SK-N-SH (cell line): ENCODE data around the gene TCF12. TPM values are rescaled to one million over a fixed set of nuclear protein-coding genes. Genes with fewer than 3 reads are reported as not detected.

ENCODE experiments used
- CTCF ChIA-PET: fragments of 300-600, 350-600 bp; formaldehyde crosslinking; extraction: SDS; loops from one replicate; lab custom pipeline; 2021; lab: Yijun Ruan, JAX
- POLR2A ChIA-PET: fragments of 350-600 bp; sonication (Branson Sonifier 250); formaldehyde crosslinking; extraction: SDS; loops from one replicate; lab custom pipeline; 2020; ENCODE audit warnings: antibody characterized with exemption, inconsistent platforms; lab: Yijun Ruan, JAX
- DNase-seq: peaks from one replicate; pipeline ENCODE4 v3.0.0; 2012
- H2AFZ ChIP-seq: fragments of 200-600 bp; sonication (generic); 2 replicates; pipeline ENCODE4 v1.8.1; 2016; ENCODE audit warnings: antibody characterized with exemption, mild to moderate bottlenecking, low read depth
- H3F3A ChIP-seq: fragments of 200-600 bp; sonication (generic); replicated peaks from 2 replicates; pipeline ENCODE3; 2016; ENCODE audit warnings: antibody characterized with exemption, mild to moderate bottlenecking; ENCODE audit not compliant: insufficient read depth
- H3K27ac ChIP-seq, 2 experiments: fragments of 200-500 bp in 1 of 2; fragments of 200-600 bp in 1 of 2; sonication (Bioruptor generic) in 1 of 2; sonication (generic), shearing (Covaris generic) in 1 of 2; 2 replicates each; pipeline versions ENCODE4 v1.5.1 to v1.6.1; 2014 to 2016; ENCODE audit warnings: low read depth in 2 of 2, inconsistent platforms in 1 of 2, low read length in 1 of 2, mild to moderate bottlenecking in 1 of 2, mixed read lengths in 1 of 2
- H3K27me3 ChIP-seq: fragments of 200-600 bp; sonication (generic), shearing (Covaris generic); 2 replicates; pipeline ENCODE4 v1.6.1; 2016; ENCODE audit warnings: mixed run types; ENCODE audit not compliant: insufficient read depth
- H3K36me3 ChIP-seq, 2 experiments: fragments of 200-500 bp in 1 of 2; fragments of 200-600 bp in 1 of 2; sonication (Bioruptor generic) in 1 of 2; sonication (generic) in 1 of 2; replicated peaks in 1 of 2; 2 replicates each; pipeline versions ENCODE3 to v1.5.1; 2014 to 2016; ENCODE audit warnings: low read length in 1 of 2, mild to moderate bottlenecking in 1 of 2; ENCODE audit not compliant: insufficient read depth in 2 of 2, control insufficient read depth in 1 of 2
- H3K4me1 ChIP-seq, 2 experiments: fragments of 200-500 bp in 1 of 2; fragments of 200-600 bp in 1 of 2; sonication (Bioruptor generic) in 1 of 2; sonication (generic), shearing (Covaris generic) in 1 of 2; 2 replicates each; pipeline versions ENCODE4 v1.5.1 to v1.6.1; 2014 to 2016; ENCODE audit warnings: low read depth in 1 of 2, low read length in 1 of 2, mixed run types in 1 of 2; ENCODE audit not compliant: insufficient read depth in 2 of 2, control insufficient read depth in 1 of 2
- H3K4me2 ChIP-seq: fragments of 200-600 bp; sonication (generic), shearing (Covaris generic); 2 replicates; pipeline ENCODE4 v1.6.1; 2017; ENCODE audit warnings: mixed run types
- H3K4me3 ChIP-seq, 2 experiments: fragments of 200-500 bp in 1 of 2; fragments of 200-600 bp in 1 of 2; sonication (Bioruptor generic) in 1 of 2; sonication (generic), shearing (Covaris generic) in 1 of 2; 2 replicates each; pipeline versions ENCODE4 v1.5.1 to v1.8.1; 2014 to 2016; ENCODE audit warnings: low read depth in 2 of 2, inconsistent platforms in 1 of 2, low read length in 1 of 2, mild to moderate bottlenecking in 1 of 2, mixed read lengths in 1 of 2, moderate library complexity in 1 of 2
- H3K79me2 ChIP-seq: fragments of 200-600 bp; sonication (generic); 2 replicates; pipeline ENCODE4 v1.8.1; 2017; ENCODE audit warnings: mild to moderate bottlenecking; ENCODE audit not compliant: insufficient read depth
- H3K9ac ChIP-seq: fragments of 200-600 bp; sonication (generic); 2 replicates; pipeline ENCODE4 v1.6.1; 2017; ENCODE audit warnings: mixed run types
- H3K9me2 ChIP-seq: fragments of 200-600 bp; sonication (generic); 2 replicates; pipeline ENCODE4 v1.6.1; 2017; ENCODE audit warnings: mixed run types
- H3K9me3 ChIP-seq: fragments of 200-600 bp; sonication (generic); 2 replicates; pipeline ENCODE4 v1.6.1; 2017; ENCODE audit warnings: mixed run types, mild to moderate bottlenecking, moderate library complexity
- H4K20me1 ChIP-seq: fragments of 200-600 bp; sonication (generic); 2 replicates; pipeline ENCODE4 v1.6.1; 2017; ENCODE audit warnings: mild to moderate bottlenecking, mixed run types; ENCODE audit not compliant: insufficient read depth
- CTCF ChIP-seq: fragments of 200-600 bp; sonication (generic); IDR thresholded peaks from 2 replicates; pipeline ENCODE4 v1.6.1; 2017; ENCODE audit warnings: antibody characterized with exemption, mild to moderate bottlenecking, moderate library complexity
- ELF1 ChIP-seq: IDR thresholded peaks from 2 replicates; pipeline ENCODE4 v1.4.0; 2012
- EP300 ChIP-seq, 2 experiments: IDR thresholded peaks; 2 replicates each; pipeline versions ENCODE4 v1.4.0 to v1.6.1; 2012; ENCODE audit warnings: borderline replicate concordance in 1 of 2, low read depth in 1 of 2, low read length in 1 of 2
- FOXJ3 ChIP-seq: sonication (generic); formaldehyde crosslinking; IDR thresholded peaks from 2 replicates; pipeline ENCODE4 v1.5.1; 2020; ENCODE audit warnings: mild to moderate bottlenecking, missing genetic modification reagents
- FOXM1 ChIP-seq: IDR thresholded peaks from 2 replicates; pipeline ENCODE4 v1.4.0; 2012; ENCODE audit warnings: low read depth, mild to moderate bottlenecking
- GABPA ChIP-seq: IDR thresholded peaks from 2 replicates; pipeline ENCODE4 v1.4.0; 2012; ENCODE audit warnings: low read depth, mild to moderate bottlenecking
- RAD21 ChIP-seq: IDR thresholded peaks from 2 replicates; pipeline ENCODE4 v1.6.1; 2012; ENCODE audit warnings: mild to moderate bottlenecking, low read length
- RCOR1 ChIP-seq: fragments of 150-350 bp; IDR thresholded peaks from 2 replicates; pipeline ENCODE4 v1.6.1; 2017; ENCODE audit warnings: antibody characterized with exemption, low read length
- REST ChIP-seq: IDR thresholded peaks from 2 replicates; pipeline ENCODE4 v1.6.1; 2012; ENCODE audit warnings: mild to moderate bottlenecking, low read depth, low read length, moderate library complexity
- SIN3A ChIP-seq: IDR thresholded peaks from 2 replicates; pipeline ENCODE4 v1.6.1; 2012; ENCODE audit warnings: low read depth, mild to moderate bottlenecking, low read length, moderate library complexity, borderline replicate concordance
- SMC3 ChIP-seq: IDR thresholded peaks from 2 replicates; pipeline ENCODE4 v1.6.1; 2012; ENCODE audit warnings: low read depth, low read length, improper control_type of control experiment
- TEAD4 ChIP-seq: IDR thresholded peaks from 2 replicates; pipeline ENCODE4 v1.4.0; 2012; ENCODE audit warnings: mild to moderate bottlenecking, borderline replicate concordance; ENCODE audit not compliant: insufficient read depth
- YY1 ChIP-seq: IDR thresholded peaks from 2 replicates; pipeline ENCODE4 v1.4.0; 2012; ENCODE audit warnings: low read depth, mild to moderate bottlenecking
- WGBS: methylation state at CpG from one replicate; pipeline ENCODE4 v1.1.6; 2017; ENCODE audit warnings: low lambda C conversion rate; 5-methylcytosine and 5-hydroxymethylcytosine counted together
- polyA plus RNA-seq, 3 experiments: library from polyadenylated mRNA; depleted of rRNA; stranded (reverse); fragments of >200 nt; gene quantifications; 2 replicates each; pipeline ENCODE4 v1.2.3, GENCODE V29; 2012
- TF ChIP-seq, protein P1 (sequence below): IDR thresholded peaks from 2 replicates; pipeline ENCODE4 v1.4.0; 2012; ENCODE audit warnings: low read depth, borderline replicate concordance
- TF ChIP-seq, protein P2 (sequence below): fragments of 150-350 bp; IDR thresholded peaks from 2 replicates; pipeline ENCODE4 v1.6.1; 2016; ENCODE audit warnings: mild to moderate bottlenecking, low read depth, low read length
- TF ChIP-seq, protein P3 (sequence below): IDR thresholded peaks from 2 replicates; pipeline ENCODE4; 2012

Gene TCF12
- polyA plus RNA-seq, 1 of the 3 experiments (the other 2 are of a cell fraction): 49.6 TPM

DNA sequence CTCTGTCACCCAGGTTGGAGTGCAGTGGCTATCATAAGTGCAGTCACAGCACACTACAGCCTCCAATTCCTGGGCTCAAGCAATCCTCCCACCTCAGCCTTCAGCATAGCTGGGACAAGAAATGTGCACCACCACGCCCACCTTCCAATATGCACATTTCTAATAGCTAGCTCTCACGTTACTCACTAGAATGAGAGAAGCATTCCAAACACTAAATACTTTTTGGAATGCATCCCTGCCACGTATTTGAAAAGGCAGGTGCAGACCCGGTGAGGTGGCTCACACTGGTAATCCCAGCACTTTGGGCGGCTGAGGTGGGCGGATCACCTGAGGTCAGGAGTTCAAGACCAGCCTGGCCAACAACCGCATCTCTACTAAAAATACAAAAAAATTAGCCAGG lies 7.6 kb upstream of the TCF12 start:
- Histone ChIP-seq H3K4me3 (no peak overlapping the region), H4K20me1 (no peaks in the 10 kb centered on the region), H3K9me2 (no peaks in the 10 kb centered on the region), H3K9me3 (no peaks in the 10 kb centered on the region), H3F3A (peaks cover 4% of the 10 kb centered on the region), H3K4me1 (peaks cover 0 to 2% of the 10 kb centered on the region in 2 experiments; a peak in 1 of 4 replicates), H3K4me2 (no peak overlapping the region), H2AFZ (no peak overlapping the region), H3K36me3 (no peaks in the 10 kb centered on the region), H3K27ac (no peak overlapping the region)
- DNase-seq: no peak
- CTCF ChIA-PET: no interaction called here
- WGBS: 91% methylated on average over 7 of the region's 7 CpGs
- TF ChIP-seq, protein P1, sequence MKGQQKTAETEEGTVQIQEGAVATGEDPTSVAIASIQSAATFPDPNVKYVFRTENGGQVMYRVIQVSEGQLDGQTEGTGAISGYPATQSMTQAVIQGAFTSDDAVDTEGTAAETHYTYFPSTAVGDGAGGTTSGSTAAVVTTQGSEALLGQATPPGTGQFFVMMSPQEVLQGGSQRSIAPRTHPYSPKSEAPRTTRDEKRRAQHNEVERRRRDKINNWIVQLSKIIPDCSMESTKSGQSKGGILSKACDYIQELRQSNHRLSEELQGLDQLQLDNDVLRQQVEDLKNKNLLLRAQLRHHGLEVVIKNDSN: no peak
- no peak for TF ChIP-seq FOXM1
- TF ChIP-seq, protein P2, sequence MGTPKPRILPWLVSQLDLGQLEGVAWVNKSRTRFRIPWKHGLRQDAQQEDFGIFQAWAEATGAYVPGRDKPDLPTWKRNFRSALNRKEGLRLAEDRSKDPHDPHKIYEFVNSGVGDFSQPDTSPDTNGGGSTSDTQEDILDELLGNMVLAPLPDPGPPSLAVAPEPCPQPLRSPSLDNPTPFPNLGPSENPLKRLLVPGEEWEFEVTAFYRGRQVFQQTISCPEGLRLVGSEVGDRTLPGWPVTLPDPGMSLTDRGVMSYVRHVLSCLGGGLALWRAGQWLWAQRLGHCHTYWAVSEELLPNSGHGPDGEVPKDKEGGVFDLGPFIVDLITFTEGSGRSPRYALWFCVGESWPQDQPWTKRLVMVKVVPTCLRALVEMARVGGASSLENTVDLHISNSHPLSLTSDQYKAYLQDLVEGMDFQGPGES: no peak
- no peak for TF ChIP-seq CTCF
- no peak for TF ChIP-seq EP300 (IDR thresholded peaks at IDR 0.05; ENCODE audit: borderline replicate concordance in 1 of 2, low read depth in 1 of 2, low read length in 1 of 2)
- no peak for TF ChIP-seq RAD21
- TF ChIP-seq, protein P3, sequence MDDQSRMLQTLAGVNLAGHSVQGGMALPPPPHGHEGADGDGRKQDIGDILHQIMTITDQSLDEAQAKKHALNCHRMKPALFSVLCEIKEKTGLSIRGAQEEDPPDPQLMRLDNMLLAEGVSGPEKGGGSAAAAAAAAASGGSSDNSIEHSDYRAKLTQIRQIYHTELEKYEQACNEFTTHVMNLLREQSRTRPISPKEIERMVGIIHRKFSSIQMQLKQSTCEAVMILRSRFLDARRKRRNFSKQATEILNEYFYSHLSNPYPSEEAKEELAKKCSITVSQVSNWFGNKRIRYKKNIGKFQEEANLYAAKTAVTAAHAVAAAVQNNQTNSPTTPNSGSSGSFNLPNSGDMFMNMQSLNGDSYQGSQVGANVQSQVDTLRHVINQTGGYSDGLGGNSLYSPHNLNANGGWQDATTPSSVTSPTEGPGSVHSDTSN: no peak
- TF ChIP-seq, all 33 proteins: peak for 0
- no peaks in the 10 kb centered on the region for H3K27me3 ChIP-seq
- POLR2A ChIA-PET: no interaction called here
- no peaks in the 10 kb centered on the region for H3K79me2 ChIP-seq
- no peak overlapping the region for H3K9ac ChIP-seq

DNA sequence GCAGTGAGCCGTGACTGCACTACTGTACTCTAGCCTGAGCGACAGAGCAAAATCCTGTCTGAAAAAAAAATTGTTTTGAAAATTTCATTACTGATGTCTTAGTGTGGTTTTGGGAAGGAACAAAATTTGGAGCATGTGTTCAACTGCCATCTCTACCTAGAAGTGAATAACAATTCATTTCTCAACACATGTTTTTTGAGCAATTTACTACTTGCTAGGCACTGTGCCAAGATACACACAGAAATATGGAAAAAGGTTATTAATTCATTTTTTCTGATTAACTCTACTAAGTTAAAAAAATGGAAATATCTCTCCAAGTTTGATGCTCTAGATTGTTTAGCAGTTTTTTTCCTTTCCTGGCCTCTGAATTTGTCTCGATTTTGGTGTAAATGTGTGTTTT lies 5.2 kb upstream of the TCF12 start:
- no peak for DNase-seq
- Histone ChIP-seq H2AFZ (no peak overlapping the region), H3F3A (peaks cover 4% of the 10 kb centered on the region), H3K27me3 (no peaks in the 10 kb centered on the region), H3K9ac (no peak overlapping the region), H3K4me1 (peaks cover 0 to 8% of the 10 kb centered on the region in 2 experiments; a peak in 2 of 4 replicates), H4K20me1 (no peaks in the 10 kb centered on the region), H3K36me3 (peaks cover 0 to 4% of the 10 kb centered on the region in 2 experiments), H3K4me3 (no peak overlapping the region), H3K4me2 (peak overlapping the region; percentile 8; the same call in 1 of the 2 replicates), H3K9me2 (no peaks in the 10 kb centered on the region), H3K9me3 (no peaks in the 10 kb centered on the region), H3K27ac (no peak overlapping the region; a peak in 1 of 4 replicates), H3K79me2 (peaks cover 4% of the 10 kb centered on the region; the same call in 1 of the 2 replicates)
- TF ChIP-seq GABPA (no peak), YY1 (no peak), REST (no peak), RAD21 (no peak), TEAD4 (no peak), SMC3 (no peak), RCOR1 (no peak), FOXM1 (no peak), ELF1 (no peak), FOXJ3 (CRISPR knock-in tag) (no peak), SIN3A (no peak)
- TF ChIP-seq, protein P2: no peak
- WGBS: 92% methylated on average over 3 of the region's 3 CpGs
- ChIA-PET CTCF (no interaction called here), POLR2A (no interaction called here)
